Heart left ventricle (tissue), 16 donors: ENCODE measurements around the gene WWOX. TPM values are rescaled to one million over a fixed set of nuclear protein-coding genes. Genes with fewer than 3 reads are reported as not detected.

Experiments used
- ATAC-seq, 4 donors: fragments of 200-7000 bp; cut with Tn5 transposase; one replicate each; pipeline ENCODE4 v1.9.1; 2020 to 2022; ENCODE audit warnings: moderate library complexity in 4 of 4, mild to moderate bottlenecking in 3 of 4, moderate number of reproducible peaks in 1 of 4
- DNase-seq, 5 donors: peaks; one replicate each; pipeline ENCODE4 v3.0.0-alpha.2; 2020
- H3K27ac ChIP-seq, 12 donors: fragments of 200-600 bp; sonication (generic) in 4 of 12; one replicate each; pipeline versions ENCODE4 v1.5.0 to v1.8.0; 2016 to 2022; ENCODE audit warnings: mild to moderate bottlenecking in 2 of 12
- H3K27me3 ChIP-seq, 9 donors: fragments of 200-600 bp; sonication (generic) in 2 of 9; one replicate each; pipeline versions ENCODE4 v1.5.1 to v1.8.0; 2016 to 2022; ENCODE audit warnings: mild to moderate bottlenecking in 3 of 9
- H3K36me3 ChIP-seq, 9 donors: fragments of 200-600 bp; sonication (generic) in 2 of 9; one replicate each; pipeline versions ENCODE4 v1.5.0 to v1.8.0; 2018 to 2022; ENCODE audit warnings: mild to moderate bottlenecking in 2 of 9
- H3K4me1 ChIP-seq, 12 donors: fragments of 200-600 bp; sonication (generic) in 4 of 12; one replicate each; pipeline versions ENCODE4 v1.5.0 to v1.8.0; 2016 to 2022; ENCODE audit warnings: mild to moderate bottlenecking in 3 of 12
- H3K4me3 ChIP-seq, 12 donors: fragments of 200-600 bp; sonication (generic) in 4 of 12; one replicate each; pipeline versions ENCODE4 v1.5.0 to v1.8.0; 2017 to 2022; ENCODE audit warnings: mild to moderate bottlenecking in 9 of 12, moderate library complexity in 4 of 12
- H3K9me3 ChIP-seq, 12 donors: fragments of 200-600 bp; sonication (generic) in 4 of 12; one replicate each; pipeline versions ENCODE4 v1.5.0 to v1.8.0; 2016 to 2022; ENCODE audit warnings: mild to moderate bottlenecking in 1 of 12
- POLR2A ChIP-seq, 2 donors: fragments of 450-650 bp; IDR thresholded peaks; one replicate each; pipeline ENCODE4 v1.6.1; 2017; ENCODE audit warnings: antibody characterized with exemption in 2 of 2, mild to moderate bottlenecking in 2 of 2, moderate library complexity in 2 of 2
- WGBS, 4 donors: extraction: QIAGEN DNeasy Blood & Tissue Kit in 2 of 4; methylation state at CpG; one replicate each; pipeline versions ENCODE4 v1.1.5 to v1.1.7; 2013 to 2018; 5-methylcytosine and 5-hydroxymethylcytosine counted together
- intact Hi-C, 10 donors: fragments of 100-400 bp; cut with DNase I; formaldehyde crosslinking; loops; one replicate each; pipeline versions ENCODE4 v1.11.1 to v1.14.2; 2022
- polyA plus RNA-seq, 2 donors: library from polyadenylated mRNA; stranded (reverse); fragments of 200-250 nt; gene quantifications; one replicate each; pipeline ENCODE4 v1.2.3, GENCODE V29; 2013
- total RNA-seq, 9 donors: library from RNA; depleted of rRNA in 2 of 9; stranded (reverse); fragments of >200 nt in 2 of 9; fragmentation: NEBNext Ultra II Directional in 3 of 9; extraction: Animal tissue kit (Norgen Biotek cat#: 25700) in 3 of 9; gene quantifications; one replicate each; pipeline versions ENCODE4 v1.1.0 to v1.2.4, GENCODE V29; 2016 to 2023
- TF ChIP-seq, protein P1 (sequence below), 12 donors: fragments of 200-600 bp; sonication (generic) in 4 of 12; IDR thresholded peaks; one replicate each; pipeline versions ENCODE4 v1.5.0 to v1.8.0; 2018 to 2022; ENCODE audit warnings: antibody characterized with exemption in 12 of 12, mild to moderate bottlenecking in 5 of 12
- donor health status: ischemic (EF 13 %, LVEDD 7.1; RV severe dilation, severe dysfunction).
- donor health status: healthy with polysubstance abuse.
- donor health status: DM: no; HTN: yes; CAD: no.
- donor health status: DM: no; HTN: no; CAD: no.
- donor health status: ischemic (EF 25% LVEDD 6.9; RV normal size, moderate dysfunction).
- donor health status: ischemic (EF 25% LVEDD 5.7; RV mildly dilated, moderate dysfunction).
- donor health status: healthy.
- donor health status: DM: yes; HTN: yes; CAD: no.
- donor health status: ischemic (EF 35%, LVEDD 5.7; RV mildly dilated, moderate dysfunction).
- donor health status: nonischemic (EF 11% LVEDD 7.7; RV severe dilation, severe dysfunction).
- donor health status: DM: yes; HTN: yes; CAD: no.
- donor health status: PGD.
- donor health status: ischemic (EF 29% LVEDD 5.4; RV normal size, mild dysfunction).
- donor health status: nonischemic (EF 23%, LVEDD 6.1; RV moderate dilation, normal function).

Gene WWOX
- total and polyA plus RNA-seq, 11 donors, result 4.3 to 18.3 (median 9.1) TPM

DNA sequence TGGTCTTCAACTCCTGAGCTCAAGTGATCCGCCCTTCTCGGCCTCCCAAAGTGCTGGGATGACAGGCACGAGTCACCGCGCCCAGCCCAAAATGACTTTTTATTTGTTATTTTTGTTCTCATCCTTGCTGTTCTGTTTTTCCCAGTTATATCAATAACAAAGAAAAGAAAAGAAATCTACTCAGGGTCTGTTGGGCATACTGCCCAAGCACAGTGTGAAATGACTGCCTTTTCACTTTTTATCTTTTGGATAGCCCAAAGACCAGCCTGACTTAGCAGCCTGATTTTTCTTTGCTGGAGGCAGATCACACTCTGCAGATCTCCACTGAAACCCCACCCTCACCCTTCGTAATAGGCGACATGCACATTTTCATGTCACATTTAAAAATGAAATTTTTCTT is 1007.8 kb downstream of the WWOX start:
- no peak overlapping the region for H3K27ac ChIP-seq
- H3K36me3 ChIP-seq, result no peaks in the 10 kb centered on the region
- intact Hi-C loops, result no loop called here
- ATAC-seq, result no peak
- no peak for DNase-seq
- WGBS, 4 donors, result 94 to 95% (median 95%) methylated on average over 7 of the region's 7 CpGs
- TF ChIP-seq POLR2A (IDR thresholded peaks at IDR 0.05), result no peak
- TF ChIP-seq, protein P1, sequence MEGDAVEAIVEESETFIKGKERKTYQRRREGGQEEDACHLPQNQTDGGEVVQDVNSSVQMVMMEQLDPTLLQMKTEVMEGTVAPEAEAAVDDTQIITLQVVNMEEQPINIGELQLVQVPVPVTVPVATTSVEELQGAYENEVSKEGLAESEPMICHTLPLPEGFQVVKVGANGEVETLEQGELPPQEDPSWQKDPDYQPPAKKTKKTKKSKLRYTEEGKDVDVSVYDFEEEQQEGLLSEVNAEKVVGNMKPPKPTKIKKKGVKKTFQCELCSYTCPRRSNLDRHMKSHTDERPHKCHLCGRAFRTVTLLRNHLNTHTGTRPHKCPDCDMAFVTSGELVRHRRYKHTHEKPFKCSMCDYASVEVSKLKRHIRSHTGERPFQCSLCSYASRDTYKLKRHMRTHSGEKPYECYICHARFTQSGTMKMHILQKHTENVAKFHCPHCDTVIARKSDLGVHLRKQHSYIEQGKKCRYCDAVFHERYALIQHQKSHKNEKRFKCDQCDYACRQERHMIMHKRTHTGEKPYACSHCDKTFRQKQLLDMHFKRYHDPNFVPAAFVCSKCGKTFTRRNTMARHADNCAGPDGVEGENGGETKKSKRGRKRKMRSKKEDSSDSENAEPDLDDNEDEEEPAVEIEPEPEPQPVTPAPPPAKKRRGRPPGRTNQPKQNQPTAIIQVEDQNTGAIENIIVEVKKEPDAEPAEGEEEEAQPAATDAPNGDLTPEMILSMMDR (IDR thresholded peaks at IDR 0.05), result no peak
- peaks cover 0 to 2% (median 0%) of the 10 kb centered on the region in 12 donors for H3K4me1 ChIP-seq
- H3K4me3 ChIP-seq, result no peak overlapping the region
- no peaks in the 10 kb centered on the region for H3K27me3 ChIP-seq
- H3K9me3 ChIP-seq, result no peaks in the 10 kb centered on the region

DNA sequence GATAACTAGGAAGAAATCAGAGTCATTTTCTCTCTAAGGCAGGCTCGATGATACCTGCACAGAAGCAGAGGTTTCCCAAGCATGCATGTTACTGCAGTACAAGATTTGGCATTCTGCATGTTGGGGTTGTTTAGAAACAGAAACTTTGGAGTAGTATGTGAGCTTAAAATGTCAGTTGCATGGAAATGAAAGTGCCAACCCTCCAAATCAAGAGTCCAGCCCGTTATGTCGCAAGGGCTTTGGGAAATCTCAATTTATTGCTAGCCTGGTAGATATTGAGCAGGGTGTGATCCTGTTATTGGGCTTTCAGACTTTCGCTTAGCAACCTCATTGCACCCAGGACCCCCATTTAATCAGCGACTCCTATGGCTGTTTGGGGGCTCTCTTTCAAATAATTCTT is 1010.3 kb downstream of the WWOX start:
- 76 to 93% (median 89%) methylated on average over 4 to 5 of the region's 5 CpGs for WGBS, 4 donors
- TF ChIP-seq POLR2A (IDR thresholded peaks at IDR 0.05), result no peak
- TF ChIP-seq, protein P1 (IDR thresholded peaks at IDR 0.05), result no peak

DNA sequence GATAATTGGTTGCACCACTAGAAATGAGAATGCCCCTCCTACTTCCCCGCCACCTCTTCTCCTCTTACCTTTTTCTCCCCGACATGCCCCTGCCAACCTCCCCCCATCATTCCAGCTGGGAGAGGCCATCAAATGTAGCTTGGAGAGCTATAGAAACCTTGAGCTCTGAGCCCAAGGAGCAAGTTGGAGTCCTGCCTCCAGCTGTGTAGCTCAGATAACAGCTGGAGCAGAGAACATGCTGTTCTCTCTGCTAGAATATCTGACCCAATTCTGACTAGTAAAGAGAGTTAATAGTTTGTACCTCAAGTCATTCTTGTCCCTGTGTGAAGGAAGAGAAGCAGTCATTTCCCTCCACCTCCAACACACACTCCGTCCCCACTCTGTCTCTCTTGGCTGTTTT is 1010.8 kb downstream of the WWOX start:
- ATAC-seq (peak in 2 of 4 donors; percentile 49 to 57), DNase-seq (no peak)
- Histone ChIP-seq H3K27ac (no peak overlapping the region), H3K9me3 (no peaks in the 10 kb centered on the region), H3K4me3 (no peak overlapping the region), H3K27me3 (no peaks in the 10 kb centered on the region), H3K4me1 (peaks cover 0 to 2% (median 0%) of the 10 kb centered on the region in 12 donors), H3K36me3 (no peaks in the 10 kb centered on the region)
- TF ChIP-seq, protein P1 (IDR thresholded peaks at IDR 0.05), result no peak
- TF ChIP-seq POLR2A (IDR thresholded peaks at IDR 0.05), result no peak
- intact Hi-C loops, result no loop called here
- WGBS, 4 donors, result 80 to 87% (median 85%) methylated on average over 3 of the region's 3 CpGs

More for the DNA sequence above, 1010.3 kb downstream of the WWOX start:
- DNase-seq, result no peak
- no peak overlapping the region for H3K27ac ChIP-seq
- peaks cover 0 to 2% (median 0%) of the 10 kb centered on the region in 12 donors for H3K4me1 ChIP-seq
- intact Hi-C loops, result no loop called here
- H3K4me3 ChIP-seq, result no peak overlapping the region
- H3K27me3 ChIP-seq, result no peaks in the 10 kb centered on the region
- H3K9me3 ChIP-seq, result no peaks in the 10 kb centered on the region
- no peak for ATAC-seq
- no peaks in the 10 kb centered on the region for H3K36me3 ChIP-seq

DNA sequence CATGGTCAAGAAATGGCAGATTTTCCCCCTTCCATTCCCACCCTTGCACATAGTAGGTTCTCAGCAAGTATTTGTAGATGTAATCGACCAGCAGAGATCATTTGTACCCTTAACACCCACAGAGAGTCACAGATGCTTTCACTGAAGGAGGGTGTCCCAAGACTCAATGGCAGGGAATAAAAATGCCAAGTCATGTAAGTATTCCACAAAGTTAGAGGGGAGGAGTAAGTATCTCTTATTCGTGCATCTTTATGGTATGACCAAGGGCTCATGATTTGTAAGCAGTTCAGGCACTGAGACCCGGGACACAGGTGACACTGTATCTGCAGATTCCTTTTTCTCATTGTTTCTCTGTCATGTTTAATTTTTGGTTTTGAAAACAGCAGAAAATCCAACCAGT is 1011.5 kb downstream of the WWOX start:
- TF ChIP-seq, protein P1 (IDR thresholded peaks at IDR 0.05), result no peak
- no peak for TF ChIP-seq POLR2A (IDR thresholded peaks at IDR 0.05)
- H3K27me3 ChIP-seq, result no peaks in the 10 kb centered on the region
- no peak overlapping the region for H3K27ac ChIP-seq
- no peak overlapping the region for H3K4me3 ChIP-seq
- no peak for ATAC-seq
- DNase-seq, result no peak
- WGBS, 4 donors, result 60 to 87% (median 82%) methylated on average over 3 of the region's 3 CpGs
- no peaks in the 10 kb centered on the region for H3K36me3 ChIP-seq
- H3K4me1 ChIP-seq, result peaks cover 0 to 2% (median 0%) of the 10 kb centered on the region in 12 donors
- intact Hi-C loops, result no loop called here
- H3K9me3 ChIP-seq, result no peaks in the 10 kb centered on the region
